Measurements from ENCODE around the gene BARHL1.

GRCh38 chr9:132583584-132584304 is 1.3 kb downstream of the BARHL1 start:
- no peak for TF ChIP-seq EZH2phosphoT487 (IDR thresholded peaks at IDR 0.05; ENCODE audit: unreplicated experiment)
- TF ChIP-seq, protein P1, sequence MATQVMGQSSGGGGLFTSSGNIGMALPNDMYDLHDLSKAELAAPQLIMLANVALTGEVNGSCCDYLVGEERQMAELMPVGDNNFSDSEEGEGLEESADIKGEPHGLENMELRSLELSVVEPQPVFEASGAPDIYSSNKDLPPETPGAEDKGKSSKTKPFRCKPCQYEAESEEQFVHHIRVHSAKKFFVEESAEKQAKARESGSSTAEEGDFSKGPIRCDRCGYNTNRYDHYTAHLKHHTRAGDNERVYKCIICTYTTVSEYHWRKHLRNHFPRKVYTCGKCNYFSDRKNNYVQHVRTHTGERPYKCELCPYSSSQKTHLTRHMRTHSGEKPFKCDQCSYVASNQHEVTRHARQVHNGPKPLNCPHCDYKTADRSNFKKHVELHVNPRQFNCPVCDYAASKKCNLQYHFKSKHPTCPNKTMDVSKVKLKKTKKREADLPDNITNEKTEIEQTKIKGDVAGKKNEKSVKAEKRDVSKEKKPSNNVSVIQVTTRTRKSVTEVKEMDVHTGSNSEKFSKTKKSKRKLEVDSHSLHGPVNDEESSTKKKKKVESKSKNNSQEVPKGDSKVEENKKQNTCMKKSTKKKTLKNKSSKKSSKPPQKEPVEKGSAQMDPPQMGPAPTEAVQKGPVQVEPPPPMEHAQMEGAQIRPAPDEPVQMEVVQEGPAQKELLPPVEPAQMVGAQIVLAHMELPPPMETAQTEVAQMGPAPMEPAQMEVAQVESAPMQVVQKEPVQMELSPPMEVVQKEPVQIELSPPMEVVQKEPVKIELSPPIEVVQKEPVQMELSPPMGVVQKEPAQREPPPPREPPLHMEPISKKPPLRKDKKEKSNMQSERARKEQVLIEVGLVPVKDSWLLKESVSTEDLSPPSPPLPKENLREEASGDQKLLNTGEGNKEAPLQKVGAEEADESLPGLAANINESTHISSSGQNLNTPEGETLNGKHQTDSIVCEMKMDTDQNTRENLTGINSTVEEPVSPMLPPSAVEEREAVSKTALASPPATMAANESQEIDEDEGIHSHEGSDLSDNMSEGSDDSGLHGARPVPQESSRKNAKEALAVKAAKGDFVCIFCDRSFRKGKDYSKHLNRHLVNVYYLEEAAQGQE (IDR thresholded peaks at IDR 0.05; ENCODE audit: unreplicated experiment), result peak; percentile 19
- no peak for TF ChIP-seq CTCF (conservative IDR thresholded peaks at IDR 0.05; ENCODE audit: low read depth in 2 of 2)
- peak; percentile 97 for TF ChIP-seq EZH2 (IDR thresholded peaks at IDR 0.05; ENCODE audit: low read depth, unreplicated experiment)
- no peak for TF ChIP-seq NANOG (IDR thresholded peaks at IDR 0.05; ENCODE audit: borderline replicate concordance)
- TF ChIP-seq POLR2AphosphoS5 (IDR thresholded peaks at IDR 0.05; ENCODE audit: low read depth), result no peak
- TF ChIP-seq CREB1 (CRISPR knock-in tag; IDR thresholded peaks at IDR 0.05; ENCODE audit: low read depth), result no peak
- no peak for TF ChIP-seq JUNB (IDR thresholded peaks at IDR 0.05; ENCODE audit: unreplicated experiment)
- TF ChIP-seq ETS1 (IDR thresholded peaks at IDR 0.05), result no peak
